ENCODE results near the gene CADPS.

Gene CADPS

GRCh38 chr3:62378311-62378789 is 496.9 kb downstream of the CADPS start:
- Histone ChIP-seq H3K4me1 (ENCODE audit: control insufficient read depth in 1 of 2, insufficient read depth in 2 of 2, low read length in 2 of 2) (no peaks in the 10 kb centered on the region), H3K9me3 (ENCODE audit: control insufficient read depth in 1 of 2, low read length in 2 of 2) (no peaks in the 10 kb centered on the region), H3K36me3 (ENCODE audit: control insufficient read depth in 1 of 2, insufficient read depth in 2 of 2, low read length in 2 of 2) (no peaks in the 10 kb centered on the region), H3K9ac (ENCODE audit: low read depth in 1 of 2, low read length in 2 of 2) (no peak overlapping the region), H3K4me3 (ENCODE audit: low read depth in 1 of 2, low read length in 2 of 2) (no peak overlapping the region), H3K27ac (ENCODE audit: low read depth, low read length) (no peak overlapping the region), H3K27me3 (ENCODE audit: control insufficient read depth in 1 of 2, insufficient read depth in 2 of 2, low read length in 2 of 2) (peaks cover 58 to 80% of the 10 kb centered on the region in 2 donors)

- no peak overlapping the region for H3K9ac ChIP-seq (ENCODE audit: low read depth in 1 of 2, low read length in 2 of 2)
- H3K27me3 ChIP-seq (ENCODE audit: control insufficient read depth in 1 of 2, insufficient read depth in 2 of 2, low read length in 2 of 2): peaks cover 64 to 88% of the 10 kb centered on the region in 2 donors
- H3K9me3 ChIP-seq (ENCODE audit: control insufficient read depth in 1 of 2, low read length in 2 of 2): no peaks in the 10 kb centered on the region
- H3K27ac ChIP-seq (ENCODE audit: low read depth, low read length): no peak overlapping the region
- H3K4me3 ChIP-seq (ENCODE audit: low read depth in 1 of 2, low read length in 2 of 2): no peak overlapping the region
- no peaks in the 10 kb centered on the region for H3K4me1 ChIP-seq (ENCODE audit: control insufficient read depth in 1 of 2, insufficient read depth in 2 of 2, low read length in 2 of 2)
- no peaks in the 10 kb centered on the region for H3K36me3 ChIP-seq (ENCODE audit: control insufficient read depth in 1 of 2, insufficient read depth in 2 of 2, low read length in 2 of 2)
These were observed 498.0 kb downstream of the CADPS start for GRCh38 chr3:62376906-62377877.

DNA sequence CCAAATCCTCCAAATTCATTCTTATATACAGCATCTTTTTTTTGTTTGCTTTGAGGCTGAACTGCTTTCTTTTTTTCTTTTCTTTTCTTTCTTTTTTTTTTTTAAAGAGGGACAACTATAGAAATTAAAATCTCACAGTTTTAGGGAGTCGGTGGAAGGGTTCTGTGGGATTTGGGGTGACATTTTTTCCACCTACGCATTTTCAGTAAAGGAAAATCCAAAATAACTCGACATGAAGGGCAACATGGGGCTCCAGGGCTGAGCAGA is 498.8 kb downstream of the CADPS start:
- Histone ChIP-seq H3K4me1 (ENCODE audit: control insufficient read depth in 1 of 2, insufficient read depth in 2 of 2, low read length in 2 of 2) (no peaks in the 10 kb centered on the region), H3K27ac (ENCODE audit: low read depth, low read length) (no peak overlapping the region), H3K9ac (ENCODE audit: low read depth in 1 of 2, low read length in 2 of 2) (no peak overlapping the region), H3K36me3 (ENCODE audit: control insufficient read depth in 1 of 2, insufficient read depth in 2 of 2, low read length in 2 of 2) (no peaks in the 10 kb centered on the region), H3K27me3 (ENCODE audit: control insufficient read depth in 1 of 2, insufficient read depth in 2 of 2, low read length in 2 of 2) (peaks cover 72 to 89% of the 10 kb centered on the region in 2 donors), H3K9me3 (ENCODE audit: control insufficient read depth in 1 of 2, low read length in 2 of 2) (no peaks in the 10 kb centered on the region), H3K4me3 (ENCODE audit: low read depth in 1 of 2, low read length in 2 of 2) (no peak overlapping the region)

- H3K4me1 ChIP-seq (ENCODE audit: control insufficient read depth in 1 of 2, insufficient read depth in 2 of 2, low read length in 2 of 2): no peaks in the 10 kb centered on the region
- H3K27me3 ChIP-seq (ENCODE audit: control insufficient read depth in 1 of 2, insufficient read depth in 2 of 2, low read length in 2 of 2): peaks cover 78 to 89% of the 10 kb centered on the region in 2 donors
- H3K27ac ChIP-seq (ENCODE audit: low read depth, low read length): no peak overlapping the region
- H3K9ac ChIP-seq (ENCODE audit: low read depth in 1 of 2, low read length in 2 of 2): no peak overlapping the region
- no peaks in the 10 kb centered on the region for H3K36me3 ChIP-seq (ENCODE audit: control insufficient read depth in 1 of 2, insufficient read depth in 2 of 2, low read length in 2 of 2)
- H3K9me3 ChIP-seq (ENCODE audit: control insufficient read depth in 1 of 2, low read length in 2 of 2): no peaks in the 10 kb centered on the region
- H3K4me3 ChIP-seq (ENCODE audit: low read depth in 1 of 2, low read length in 2 of 2): no peak overlapping the region
These were observed 499.4 kb downstream of the CADPS start for GRCh38 chr3:62375655-62376453.

- Histone ChIP-seq H3K9me3 (ENCODE audit: control insufficient read depth in 1 of 2, low read length in 2 of 2) (no peaks in the 10 kb centered on the region), H3K9ac (ENCODE audit: low read depth in 1 of 2, low read length in 2 of 2) (no peak overlapping the region), H3K27me3 (ENCODE audit: control insufficient read depth in 1 of 2, insufficient read depth in 2 of 2, low read length in 2 of 2) (peaks cover 82 to 89% of the 10 kb centered on the region in 2 donors), H3K36me3 (ENCODE audit: control insufficient read depth in 1 of 2, insufficient read depth in 2 of 2, low read length in 2 of 2) (no peaks in the 10 kb centered on the region), H3K4me3 (ENCODE audit: low read depth in 1 of 2, low read length in 2 of 2) (peak overlapping the region in 1 of 2 donors; percentile 22), H3K27ac (ENCODE audit: low read depth, low read length) (no peak overlapping the region), H3K4me1 (ENCODE audit: control insufficient read depth in 1 of 2, insufficient read depth in 2 of 2, low read length in 2 of 2) (no peaks in the 10 kb centered on the region)
These were observed 500.6 kb downstream of the CADPS start for GRCh38 chr3:62374341-62375218.

- Histone ChIP-seq H3K27me3 (ENCODE audit: control insufficient read depth in 1 of 2, insufficient read depth in 2 of 2, low read length in 2 of 2) (peaks cover 81 to 89% of the 10 kb centered on the region in 2 donors), H3K36me3 (ENCODE audit: control insufficient read depth in 1 of 2, insufficient read depth in 2 of 2, low read length in 2 of 2) (no peaks in the 10 kb centered on the region), H3K4me3 (ENCODE audit: low read depth in 1 of 2, low read length in 2 of 2) (peak overlapping the region in 1 of 2 donors; percentile 22), H3K27ac (ENCODE audit: low read depth, low read length) (no peak overlapping the region), H3K4me1 (ENCODE audit: control insufficient read depth in 1 of 2, insufficient read depth in 2 of 2, low read length in 2 of 2) (no peaks in the 10 kb centered on the region), H3K9ac (ENCODE audit: low read depth in 1 of 2, low read length in 2 of 2) (no peak overlapping the region), H3K9me3 (ENCODE audit: control insufficient read depth in 1 of 2, low read length in 2 of 2) (no peaks in the 10 kb centered on the region)
These were observed 501.4 kb downstream of the CADPS start for GRCh38 chr3:62373714-62374333.

DNA sequence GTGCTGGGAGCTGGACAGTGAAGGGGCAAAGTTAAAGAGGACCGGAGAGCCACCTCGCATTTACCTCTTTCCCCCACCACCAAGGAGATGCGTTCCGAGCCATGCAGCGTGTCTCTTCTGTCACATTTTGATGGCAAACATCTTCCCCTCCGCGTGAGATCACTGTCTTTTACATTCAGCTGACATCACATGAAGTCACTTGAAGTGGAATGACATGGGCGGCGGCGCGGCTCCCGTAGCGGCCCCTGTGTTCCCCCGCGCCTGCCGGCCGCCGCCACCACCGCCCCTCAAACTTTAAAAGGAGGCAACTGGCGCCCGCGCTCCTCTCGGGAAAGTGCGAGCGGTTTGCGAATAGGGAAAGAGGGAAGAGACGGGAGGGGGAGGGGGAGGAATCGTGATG is 502.0 kb downstream of the CADPS start, which contains the start of gene FEZF2:
FEZF2 (minus strand) TSS at position 336 of the 400 bp plus-strand sequence. CDS start 682 bp downstream, outside the sequence.
- Histone ChIP-seq H3K27me3 (ENCODE audit: control insufficient read depth in 1 of 2, insufficient read depth in 2 of 2, low read length in 2 of 2) (peaks cover 81 to 89% of the 10 kb centered on the region in 2 donors), H3K9ac (ENCODE audit: low read depth in 1 of 2, low read length in 2 of 2) (no peak within 1 kb of the TSS), H3K27ac (ENCODE audit: low read depth, low read length) (no peak within 1 kb of the TSS), H3K4me1 (ENCODE audit: control insufficient read depth in 1 of 2, insufficient read depth in 2 of 2, low read length in 2 of 2) (no peaks in the 10 kb centered on the region), H3K36me3 (ENCODE audit: control insufficient read depth in 1 of 2, insufficient read depth in 2 of 2, low read length in 2 of 2) (no peaks in the 10 kb centered on the region), H3K4me3 (ENCODE audit: low read depth in 1 of 2, low read length in 2 of 2) (peak within 1 kb of the TSS in 1 of 2 donors; percentile 22), H3K9me3 (ENCODE audit: control insufficient read depth in 1 of 2, low read length in 2 of 2) (no peaks in the 10 kb centered on the region)

GRCh38 chr3:62372621-62373041 is 502.6 kb downstream of the CADPS start:
- Histone ChIP-seq H3K4me3 (ENCODE audit: low read depth in 1 of 2, low read length in 2 of 2) (no peak overlapping the region), H3K9ac (ENCODE audit: low read depth in 1 of 2, low read length in 2 of 2) (no peak overlapping the region), H3K4me1 (ENCODE audit: control insufficient read depth in 1 of 2, insufficient read depth in 2 of 2, low read length in 2 of 2) (no peaks in the 10 kb centered on the region)

More at GRCh38 chr3:62372621-62373041, 502.6 kb downstream of the CADPS start:
- Histone ChIP-seq H3K27ac (ENCODE audit: low read depth, low read length) (no peak overlapping the region), H3K36me3 (ENCODE audit: control insufficient read depth in 1 of 2, insufficient read depth in 2 of 2, low read length in 2 of 2) (no peaks in the 10 kb centered on the region), H3K27me3 (ENCODE audit: control insufficient read depth in 1 of 2, insufficient read depth in 2 of 2, low read length in 2 of 2) (peaks cover 86 to 92% of the 10 kb centered on the region in 2 donors), H3K9me3 (ENCODE audit: control insufficient read depth in 1 of 2, low read length in 2 of 2) (no peaks in the 10 kb centered on the region)

Data from duodenal mucosa (tissue), 2 donors.